HG02973 (cell line): ENCODE measurements around the gene MIB2.
"Not testable (repeated sequence)": the region's sequence is repeated elsewhere in the genome, so short reads cannot be mapped to it uniquely, and the experiment has no call there.

ENCODE experiments used
- ATAC-seq: cut with Tn5 transposase; IDR thresholded peaks from one replicate; pipeline ENCODE4 v1.9.1; 2021; ENCODE audit warnings: moderate library complexity; ENCODE audit not compliant: unreplicated experiment

Gene MIB2

GRCh38 chr1:1626207-1627141, 11.2 kb downstream of the MIB2 start:
- no peak for ATAC-seq

- no peak for ATAC-seq
Observed at GRCh38 chr1:1627261-1627828, 12.0 kb downstream of the MIB2 start.

GRCh38 chr1:1627829-1628753, 12.8 kb downstream of the MIB2 start:
- ATAC-seq = no peak

GRCh38 chr1:1628754-1629429, 13.6 kb downstream of the MIB2 start:
- no peak for ATAC-seq

GRCh38 chr1:1629430-1630190, 14.3 kb downstream of the MIB2 start:
- ATAC-seq = no peak

- peak; percentile 49 for ATAC-seq
Observed at GRCh38 chr1:1630191-1630964, 15.1 kb downstream of the MIB2 start.

GRCh38 chr1:1630965-1631781, 15.9 kb downstream of the MIB2 start:
- ATAC-seq = no peak

- no peak for ATAC-seq
Observed at GRCh38 chr1:1631782-1632420, 16.6 kb downstream of the MIB2 start, which contains the start of gene MMP23B. Gene MMP23B, plus strand, starts transcription at chr1:1632173. Its CDS starts 46 bp downstream, at chr1:1632219.

GRCh38 chr1:1633409-1633808, 18.1 kb downstream of the MIB2 start:
- ATAC-seq = not testable (repeated sequence)

- not testable (repeated sequence) for ATAC-seq
Observed at GRCh38 chr1:1634613-1635012, 19.3 kb downstream of the MIB2 start.

GRCh38 chr1:1636621-1637478, 21.6 kb downstream of the MIB2 start:
- not testable (repeated sequence) for ATAC-seq

- ATAC-seq = not testable (repeated sequence)
Observed at GRCh38 chr1:1637479-1637875, 22.2 kb downstream of the MIB2 start.

- not testable (repeated sequence) for ATAC-seq
Observed at GRCh38 chr1:1638528-1638927, 23.2 kb downstream of the MIB2 start.

GRCh38 chr1:1639368-1639767, 24.1 kb downstream of the MIB2 start:
- not testable (repeated sequence) for ATAC-seq

- not testable (repeated sequence) for ATAC-seq
Observed at GRCh38 chr1:1640081-1640480, 24.8 kb downstream of the MIB2 start.

- ATAC-seq = not testable (repeated sequence)
Observed at GRCh38 chr1:1640711-1641461, 25.6 kb downstream of the MIB2 start.
